ENCODE measurements around the gene TBC1D19. TPM values are rescaled to one million over a fixed set of nuclear protein-coding genes. Genes with fewer than 3 reads are reported as not detected.
"Not testable (repeated sequence)": the region's sequence is repeated elsewhere in the genome, so short reads cannot be mapped to it uniquely, and the experiment has no call there.

Gene TBC1D19, protein sequence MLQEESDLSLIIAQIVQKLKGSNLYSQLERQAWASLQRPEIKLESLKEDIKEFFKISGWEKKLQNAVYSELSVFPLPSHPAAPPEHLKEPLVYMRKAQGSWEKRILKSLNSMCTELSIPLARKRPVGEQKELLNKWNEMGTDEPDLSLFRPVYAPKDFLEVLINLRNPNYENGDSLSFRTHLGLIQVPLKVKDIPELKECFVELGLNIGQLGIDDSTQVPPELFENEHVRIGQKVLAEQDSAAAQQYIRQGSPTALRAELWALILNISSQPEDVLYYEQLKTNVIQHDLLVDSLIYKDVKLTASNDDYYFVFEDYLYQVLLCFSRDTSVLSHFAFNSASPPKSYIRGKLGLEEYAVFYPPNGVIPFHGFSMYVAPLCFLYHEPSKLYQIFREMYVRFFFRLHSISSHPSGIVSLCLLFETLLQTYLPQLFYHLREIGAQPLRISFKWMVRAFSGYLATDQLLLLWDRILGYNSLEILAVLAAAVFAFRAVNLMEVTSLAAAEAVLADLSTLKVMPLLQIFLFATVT
- 4.1 and 5.8 TPM in 2 replicates for total RNA-seq

DNA sequence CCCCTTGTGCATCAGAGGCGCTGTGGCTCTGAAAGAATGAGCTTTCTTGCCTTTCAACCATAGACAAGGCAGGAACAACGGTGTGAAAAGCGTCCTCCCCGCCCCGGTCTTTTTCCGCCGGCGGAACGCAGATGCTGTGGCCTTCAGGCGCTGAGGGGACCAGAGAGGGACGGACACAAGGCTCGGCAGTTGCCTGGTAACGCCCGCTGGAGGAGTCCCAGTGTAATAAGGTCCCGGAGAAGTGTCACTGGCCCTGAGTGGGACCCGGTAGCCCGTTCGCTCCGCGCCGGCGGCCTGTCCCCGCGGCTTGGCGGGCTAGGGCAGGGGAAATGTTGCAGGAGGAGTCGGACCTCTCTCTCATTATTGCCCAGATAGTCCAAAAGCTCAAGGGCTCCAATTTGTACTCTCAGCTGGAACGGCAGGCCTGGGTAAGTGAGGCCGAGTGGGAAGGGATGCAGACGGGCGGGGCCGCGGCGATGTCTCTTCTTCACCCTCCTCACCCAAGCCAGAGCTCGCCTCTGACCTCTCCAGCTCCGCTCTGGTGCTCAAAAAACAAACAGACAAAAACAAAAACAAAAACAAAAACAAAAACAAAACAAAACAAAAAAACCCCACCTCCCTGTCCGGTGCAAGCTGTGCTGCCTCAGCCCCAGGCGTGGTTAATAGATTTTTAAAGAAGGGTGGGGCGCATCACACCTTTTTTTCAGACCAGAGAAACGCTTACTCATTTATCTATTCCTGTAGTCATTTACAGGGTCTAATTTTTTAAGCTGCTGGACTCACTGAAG, at the start of gene TBC1D19:
TSS of gene TBC1D19 (plus strand) at position 220 of the 788 bp plus-strand sequence. CDS start at position 330, 110 bp downstream.
- intact Hi-C loops (cut with micrococcal nuclease), result loop anchor here (1.0 to 10.0 kb wide), 15 partner anchors 125 to 1424 kb away; partner anchors contain the start of genes ANAPC4, SEPSECS, SMIM20 and STIM2

DNA sequence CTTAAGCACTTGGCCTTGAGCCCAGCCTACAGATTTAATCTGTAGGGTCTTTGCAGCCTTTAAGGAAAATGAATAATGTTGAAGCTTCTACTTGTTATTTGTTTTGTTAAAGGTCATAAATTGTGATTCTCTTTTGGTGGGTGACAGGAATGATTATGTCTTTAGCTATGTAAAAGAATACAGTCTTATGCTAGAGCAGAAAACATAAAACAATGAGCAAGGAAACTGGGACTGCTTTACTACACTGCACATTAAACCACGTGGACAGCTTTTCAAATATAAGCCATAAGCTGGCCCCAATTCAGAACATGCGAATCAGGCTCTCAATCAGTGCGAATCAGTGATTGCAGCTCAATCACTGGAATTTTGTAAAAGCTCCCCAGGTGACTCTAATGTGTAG, 40.9 kb upstream of the TBC1D19 start:
- intact Hi-C loops (cut with micrococcal nuclease), result no loop called here

DNA sequence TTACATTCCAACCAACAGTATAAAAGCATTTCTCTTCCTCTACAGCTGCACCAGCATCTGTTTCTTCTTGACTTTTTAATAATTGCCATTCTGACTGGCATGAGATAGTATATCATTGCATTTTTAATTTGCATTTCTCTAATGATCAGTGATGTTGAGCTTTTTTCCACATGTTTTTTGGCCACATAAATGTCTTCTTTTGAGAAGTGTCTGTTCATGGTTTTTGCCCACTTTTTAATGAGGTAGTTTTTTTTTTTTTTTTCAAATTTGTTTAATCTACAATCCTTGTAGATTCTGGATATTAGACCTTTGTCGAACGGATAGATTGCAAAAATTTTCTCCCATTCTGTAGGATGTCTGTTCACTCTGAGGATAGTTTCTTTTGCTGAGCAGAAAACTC, 39.5 kb upstream of the TBC1D19 start:
- intact Hi-C loops (cut with micrococcal nuclease), result no loop called here

DNA sequence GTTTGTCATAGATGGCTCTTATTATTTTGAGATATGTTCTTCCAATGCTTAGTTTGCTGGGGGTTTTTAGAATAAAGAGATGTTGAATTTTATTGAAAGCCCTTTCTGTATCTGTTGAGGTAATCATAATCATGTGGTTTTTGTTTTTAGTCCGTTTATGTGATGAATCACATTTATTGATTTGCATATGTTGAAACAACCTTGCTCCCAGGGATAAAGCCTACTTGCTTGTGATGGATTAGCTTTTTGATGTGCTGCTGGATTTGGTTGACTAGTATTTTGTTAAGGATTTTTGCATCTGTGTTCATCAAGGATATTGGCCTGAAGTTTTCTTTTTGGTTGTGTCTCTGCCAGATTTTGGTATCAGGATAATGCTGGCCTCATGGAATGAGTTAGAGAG, 35.5 kb upstream of the TBC1D19 start:
- intact Hi-C loops (cut with micrococcal nuclease), result not testable (repeated sequence)

DNA sequence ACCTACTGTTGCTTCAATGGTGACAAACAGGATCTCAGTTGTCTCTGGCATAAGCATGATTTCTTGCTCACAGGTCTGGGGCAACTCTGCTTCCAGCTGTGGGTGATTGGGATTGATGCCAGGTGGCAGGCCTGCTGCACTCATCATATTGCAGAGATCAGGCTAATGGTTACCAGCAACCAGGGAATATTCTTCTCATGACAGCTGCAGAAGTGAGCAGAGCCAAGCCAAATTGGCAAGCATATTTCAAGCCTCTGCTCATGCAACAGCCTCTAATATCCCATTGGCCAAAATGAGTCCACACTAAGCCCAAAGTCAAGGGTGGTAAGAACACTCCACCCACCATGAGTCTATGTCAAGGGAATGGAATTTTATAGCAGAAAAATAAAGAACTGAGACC, 26.7 kb upstream of the TBC1D19 start:
- intact Hi-C loops (cut with micrococcal nuclease), result no loop called here

DNA sequence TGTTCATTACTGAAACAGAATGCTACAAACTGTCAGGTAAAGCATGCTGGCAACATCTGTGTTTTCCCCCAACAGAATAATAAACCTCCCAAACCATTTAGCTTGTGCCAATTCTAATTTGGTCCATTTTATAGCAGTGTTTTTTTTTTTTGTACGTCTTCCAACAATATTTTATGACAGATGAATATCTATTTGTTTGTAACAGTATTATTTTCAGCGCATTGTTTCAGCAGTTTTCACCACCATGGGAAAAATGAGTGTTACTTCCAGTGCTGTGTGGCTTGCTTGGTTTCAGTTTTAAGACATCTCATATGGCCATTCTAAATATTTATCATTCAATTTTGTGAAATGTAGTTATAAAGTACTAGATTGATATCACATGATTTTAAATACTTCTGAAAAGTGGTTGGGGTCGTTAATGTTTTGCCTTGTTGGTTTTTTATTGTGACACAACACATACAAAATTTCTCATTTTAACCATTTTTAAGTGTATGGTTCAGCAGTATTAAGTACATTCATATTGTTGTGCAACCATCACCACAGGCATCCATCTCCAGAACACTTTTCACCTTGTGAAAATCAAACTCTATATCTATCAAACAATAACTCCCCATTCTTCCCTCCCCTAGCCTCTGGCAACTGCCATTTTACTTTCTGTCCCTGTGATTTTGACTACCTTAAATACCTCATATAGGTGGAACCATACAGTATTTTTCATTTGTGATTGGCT, 25.6 kb upstream of the TBC1D19 start:
- intact Hi-C loops (cut with micrococcal nuclease), result no loop called here

DNA sequence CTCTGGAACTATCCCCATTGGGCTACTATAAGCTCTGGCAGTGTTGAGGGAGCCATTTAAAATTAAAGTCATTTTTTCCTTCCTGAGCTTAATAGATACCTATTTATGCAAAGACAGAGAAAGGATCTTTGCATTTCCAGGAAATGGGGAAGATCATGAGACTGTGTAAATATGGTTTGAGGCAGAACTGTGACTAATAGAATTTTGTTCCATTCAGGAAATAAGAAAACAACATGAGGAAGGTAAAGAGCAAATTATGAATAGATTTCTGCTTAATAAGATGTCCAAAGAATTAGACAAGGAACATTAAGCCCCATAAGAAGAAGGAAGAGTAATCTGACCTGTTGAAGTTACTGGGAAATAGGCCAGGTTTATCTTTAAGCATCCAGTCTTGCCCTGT, 17.8 kb upstream of the TBC1D19 start:
- intact Hi-C loops (cut with micrococcal nuclease), result no loop called here

DNA sequence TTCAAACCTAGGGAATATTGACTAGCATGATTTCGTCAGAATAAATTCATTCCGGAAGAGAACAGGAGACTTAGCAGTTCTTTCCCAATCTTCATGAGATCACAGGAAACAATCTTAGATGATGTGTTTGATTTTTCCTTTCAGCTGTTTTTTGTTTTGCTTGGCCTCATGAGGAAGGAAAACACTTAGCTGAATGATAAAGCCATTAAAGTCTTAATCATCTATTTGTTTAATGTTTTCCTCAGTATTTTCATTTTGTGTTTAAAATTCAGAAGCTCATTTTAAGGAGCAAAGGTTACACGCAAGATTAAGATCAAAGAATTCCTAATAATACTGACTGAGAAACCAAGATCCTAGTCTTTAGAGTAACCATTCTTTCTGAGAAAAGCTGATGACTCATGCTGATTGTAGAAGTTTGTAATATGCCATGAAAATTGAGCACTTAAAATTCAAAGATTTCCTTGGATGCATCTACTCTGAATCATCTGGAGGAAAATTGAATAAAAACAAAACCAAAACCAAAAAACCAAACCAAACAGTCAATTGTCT, 15.4 kb upstream of the TBC1D19 start:
- intact Hi-C loops (cut with micrococcal nuclease), result no loop called here

DNA sequence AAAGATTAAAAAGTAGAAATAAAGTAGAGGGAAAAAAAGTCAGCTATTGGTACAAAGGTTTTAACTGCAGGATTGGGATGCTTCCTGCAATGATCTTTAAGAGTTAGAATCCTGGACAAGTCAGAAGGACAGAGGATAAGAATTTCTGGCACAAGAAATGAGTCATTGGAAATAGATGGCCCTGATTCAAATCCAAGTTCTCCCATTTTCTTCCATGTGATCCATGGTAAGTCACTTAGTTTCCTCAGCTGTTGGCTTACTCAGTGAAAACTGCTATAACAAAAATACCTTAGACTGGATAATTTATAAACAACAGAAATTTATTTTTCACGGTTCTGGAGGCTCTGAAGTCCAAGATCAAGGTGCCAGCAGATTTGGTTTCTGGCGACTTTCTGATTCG, 13.3 kb upstream of the TBC1D19 start:
- intact Hi-C loops (cut with micrococcal nuclease), result no loop called here

DNA sequence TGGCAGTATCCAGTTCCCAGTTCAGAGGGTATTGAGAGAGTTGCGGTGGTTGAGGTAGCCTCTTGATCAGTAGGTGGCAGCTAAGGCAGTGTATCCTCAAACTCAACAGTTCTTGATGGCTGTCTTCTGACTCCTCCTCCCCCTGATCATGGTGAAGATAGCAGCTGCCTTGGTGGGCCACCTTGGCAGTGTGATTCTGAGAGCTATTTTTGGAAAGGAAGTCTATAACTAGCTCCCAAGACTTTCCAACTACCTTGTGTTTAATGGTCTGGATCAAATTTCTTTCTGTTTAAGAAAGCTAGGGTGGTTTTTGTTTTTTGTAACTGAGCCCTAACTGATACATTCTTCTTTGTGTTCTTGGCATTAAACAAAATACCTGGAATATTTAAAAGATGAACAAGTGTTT, 10.5 kb upstream of the TBC1D19 start:
- intact Hi-C loops (cut with micrococcal nuclease), result no loop called here

DNA sequence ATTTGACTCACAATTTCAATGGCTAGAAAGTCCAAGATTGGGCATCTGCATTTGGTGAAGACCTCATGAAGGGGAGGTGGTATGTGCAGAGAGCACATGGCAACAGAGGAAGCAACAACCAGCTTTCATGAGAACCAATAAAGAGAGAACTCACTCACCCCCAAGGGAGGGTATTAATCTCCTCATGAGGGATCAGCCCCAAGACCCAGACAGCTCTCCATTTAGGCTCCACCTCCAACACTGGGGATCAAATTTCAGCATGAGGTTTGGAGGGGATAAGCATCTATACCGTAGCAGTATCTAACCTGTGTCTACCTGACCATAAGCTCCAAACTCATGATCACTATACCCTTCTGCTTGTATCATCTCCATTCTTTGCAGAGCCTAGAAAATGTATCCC, 9.3 kb upstream of the TBC1D19 start:
- intact Hi-C loops (cut with micrococcal nuclease), result no loop called here

DNA sequence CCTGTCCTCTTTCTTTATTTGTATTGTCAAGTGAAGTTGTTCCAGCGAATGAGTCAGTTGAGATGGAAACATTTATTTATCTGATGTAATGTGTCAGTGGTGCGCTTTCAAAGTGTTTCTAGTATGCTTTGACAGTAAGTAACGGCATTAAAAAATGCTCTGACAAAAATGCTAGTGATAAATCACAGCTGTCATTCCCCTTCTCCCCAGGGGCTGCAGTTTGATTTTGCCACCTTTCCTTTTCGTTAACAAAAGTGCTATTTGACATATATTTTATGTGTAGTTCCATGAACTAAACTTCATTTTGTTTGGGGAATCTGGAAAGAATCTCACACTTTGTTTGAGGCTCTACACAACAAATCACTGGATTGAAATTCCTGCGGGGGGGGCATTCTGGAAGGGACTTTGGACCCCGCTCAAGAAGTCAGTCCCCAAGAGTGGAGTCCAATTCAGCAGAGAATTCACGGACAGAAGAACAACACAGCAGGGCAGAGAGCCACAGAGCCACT, 7.6 kb upstream of the TBC1D19 start:
- intact Hi-C loops (cut with micrococcal nuclease), result no loop called here

DNA sequence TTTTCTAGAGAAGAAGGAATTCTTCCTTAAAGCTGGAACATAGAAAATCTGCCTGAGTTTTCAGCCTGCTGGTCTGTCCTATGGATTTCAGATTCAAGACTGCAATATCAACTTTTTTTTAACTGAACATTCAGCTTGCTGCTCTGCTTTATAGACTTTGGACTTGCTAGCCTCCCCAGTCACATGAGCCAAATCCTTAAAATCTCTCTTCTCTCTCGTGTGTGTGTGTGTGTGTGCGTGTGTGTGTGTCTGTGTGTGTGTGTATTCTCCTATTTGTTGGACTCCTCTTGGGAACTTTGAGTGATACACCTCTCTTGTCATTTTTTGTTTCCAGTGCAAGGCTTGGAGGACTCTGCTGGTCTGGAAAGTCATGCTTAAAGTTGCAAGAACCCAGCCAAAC, 6.8 kb upstream of the TBC1D19 start:
- intact Hi-C loops (cut with micrococcal nuclease), result no loop called here

DNA sequence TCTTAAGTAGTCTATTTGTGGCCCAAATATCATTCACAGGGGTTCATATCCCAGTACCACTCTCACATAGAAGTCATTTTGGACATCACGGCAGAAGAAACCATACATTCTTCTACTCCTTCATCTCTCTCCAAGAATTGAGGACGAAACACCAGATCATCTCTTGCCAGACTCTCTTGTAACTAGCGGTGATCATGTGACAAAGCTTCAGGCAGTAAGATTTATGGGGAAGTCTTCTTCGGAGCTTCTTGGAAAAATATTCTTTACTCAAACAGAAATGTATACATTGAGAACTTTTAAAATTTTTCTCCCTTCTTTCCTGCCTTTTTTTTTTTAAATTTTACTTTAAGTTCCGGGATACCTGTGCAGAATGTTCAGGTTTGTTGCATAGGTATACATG, 4.7 kb upstream of the TBC1D19 start:
- intact Hi-C loops (cut with micrococcal nuclease), result no loop called here

DNA sequence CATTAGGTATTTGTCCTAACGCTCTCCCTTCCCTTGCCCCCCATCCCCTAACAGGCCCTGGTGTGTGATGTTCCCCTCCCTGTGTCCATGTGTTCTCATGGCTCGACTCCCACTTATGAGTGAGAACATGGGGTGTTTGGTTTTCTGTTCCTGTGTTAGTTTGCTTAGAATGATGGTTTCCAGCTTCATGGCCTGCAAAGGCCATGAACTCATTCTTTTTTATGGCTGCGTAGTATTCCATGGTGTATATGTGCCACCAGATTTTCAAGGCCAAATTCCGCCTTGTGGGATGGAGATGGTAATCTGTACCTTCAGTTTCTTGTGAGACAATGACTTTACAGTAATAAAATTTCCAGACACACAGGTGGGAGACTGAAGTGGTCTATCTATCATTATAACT, 2.5 kb upstream of the TBC1D19 start:
- intact Hi-C loops (cut with micrococcal nuclease), result loop anchor here (5.0 to 10.0 kb wide), 5 partner anchors 209 to 1267 kb away; partner anchors contain the start of gene ZCCHC4

DNA sequence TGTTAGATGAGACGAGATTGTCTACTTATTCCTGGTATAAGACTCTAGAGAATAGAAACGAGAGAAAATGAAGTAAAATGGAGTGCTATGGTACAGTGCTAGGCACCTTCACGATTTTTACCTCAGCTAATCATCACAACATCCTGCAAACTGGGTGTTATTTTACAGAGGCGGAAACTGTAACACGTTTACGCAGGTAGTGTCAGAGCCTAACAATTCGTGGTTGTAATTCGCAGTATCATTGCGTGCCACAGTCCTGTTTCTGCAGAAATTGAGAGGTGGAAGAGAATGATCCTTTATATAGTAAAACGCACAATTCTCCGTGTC, 383 bp upstream of the TBC1D19 start:
- intact Hi-C loops (cut with micrococcal nuclease), result loop anchor here (1.0 to 10.0 kb wide), 10 partner anchors 124 to 1269 kb away; partner anchors contain the start of genes ANAPC4, SMIM20 and ZCCHC4

DNA sequence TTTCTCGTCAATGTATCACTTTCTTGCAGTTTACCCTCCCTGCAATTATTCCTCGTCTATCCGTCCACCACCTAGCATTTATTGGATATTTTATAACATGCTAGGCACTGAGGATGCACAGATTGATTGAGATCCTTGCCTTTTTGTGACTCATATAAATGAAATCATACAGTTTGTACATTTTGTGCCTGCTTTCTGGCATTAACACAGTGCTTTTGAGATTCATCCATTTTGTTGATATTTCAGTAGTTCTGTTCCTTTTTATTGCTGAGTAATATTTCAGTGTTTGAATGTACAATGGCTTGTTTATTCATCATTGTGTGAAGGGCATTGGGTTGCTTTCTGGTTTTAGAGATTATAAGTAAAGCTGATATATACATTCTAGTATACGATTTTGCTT, 841 bp downstream of the TBC1D19 start:
- intact Hi-C loops (cut with micrococcal nuclease), result loop anchor here (1.0 to 10.0 kb wide), 10 partner anchors 162 to 1424 kb away; partner anchors contain the start of genes SEPSECS, STIM2 and ZCCHC4

DNA sequence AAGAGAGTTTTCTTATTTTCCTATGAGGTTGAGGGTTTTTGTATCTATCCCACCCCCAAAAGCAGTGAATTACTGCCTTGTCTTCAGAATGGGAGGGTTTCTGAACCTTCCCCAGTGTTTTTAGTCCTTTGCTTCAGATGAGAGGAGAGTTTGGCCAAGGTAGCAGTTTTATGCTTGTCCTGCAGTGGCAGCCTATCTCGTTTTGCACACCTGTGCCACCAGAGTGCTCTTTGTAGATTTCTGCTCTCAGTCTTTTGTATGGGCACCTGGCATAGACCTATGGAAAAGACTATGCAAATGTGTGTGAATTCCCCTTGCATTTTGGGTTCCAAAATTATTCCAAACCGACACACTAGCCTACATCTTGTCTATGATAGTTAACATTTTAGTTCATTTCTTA, 5.8 kb downstream of the TBC1D19 start:
- intact Hi-C loops (cut with micrococcal nuclease), result loop anchor here (10.0 kb wide), 2 partner anchors 385 to 1275 kb away; partner anchors contain the start of gene ZCCHC4

DNA sequence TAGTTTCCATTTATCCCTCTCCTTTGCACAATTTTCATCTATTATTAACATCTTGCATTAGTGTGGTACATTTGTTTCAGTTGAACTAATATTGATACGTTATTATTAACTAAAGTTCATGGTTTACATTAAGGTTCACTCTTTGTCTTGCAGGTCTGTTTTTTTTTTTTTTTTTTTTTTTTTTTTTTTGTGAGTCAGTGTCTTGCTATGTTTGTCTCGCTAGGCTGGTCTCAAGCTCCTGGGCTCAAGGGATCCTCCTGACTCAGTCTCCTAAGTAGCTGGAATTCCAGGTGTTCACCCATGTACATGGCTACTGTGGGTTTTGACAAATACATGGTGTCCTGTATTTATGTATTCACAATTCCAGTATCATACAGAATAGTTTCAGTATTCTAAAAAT, 6.8 kb downstream of the TBC1D19 start:
- intact Hi-C loops (cut with micrococcal nuclease), result no loop called here

DNA sequence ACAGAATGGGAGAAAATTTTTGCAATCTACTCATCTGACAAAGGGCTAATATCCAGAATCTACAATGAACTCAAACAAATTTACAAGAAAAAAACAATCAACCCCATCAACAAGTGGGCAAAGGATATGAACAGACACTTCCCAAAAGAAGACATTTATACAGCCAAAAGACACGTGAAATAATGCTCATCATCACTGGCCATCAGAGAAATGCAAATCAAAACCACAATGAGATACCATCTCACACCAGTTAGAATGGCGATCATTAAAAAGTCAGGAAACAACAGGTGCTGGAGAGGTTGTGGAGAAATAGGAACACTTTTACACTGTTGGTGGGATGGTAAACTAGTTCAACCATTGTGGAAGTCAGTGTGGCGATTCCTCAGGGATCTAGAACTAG, 9.7 kb downstream of the TBC1D19 start:
- intact Hi-C loops (cut with micrococcal nuclease), result not testable (repeated sequence)

DNA sequence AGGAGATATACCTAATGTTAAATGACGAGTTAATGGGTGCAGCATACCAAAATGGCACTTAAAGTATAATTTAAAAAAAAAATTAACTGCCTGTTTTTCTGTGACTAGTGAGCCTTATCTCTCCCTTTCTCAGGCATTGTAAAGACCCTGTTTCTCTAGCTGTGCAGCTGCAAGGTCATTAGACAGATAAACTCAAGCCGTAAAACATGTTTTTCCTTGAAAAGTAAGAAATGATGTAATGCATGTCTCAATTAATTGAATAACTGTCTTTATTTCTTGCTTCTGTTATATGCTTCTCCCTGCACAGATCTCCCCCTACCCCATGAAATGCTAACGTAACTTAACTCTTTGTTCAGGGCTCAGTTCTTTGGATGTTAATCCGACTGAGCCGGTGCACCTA, 10.5 kb downstream of the TBC1D19 start:
- intact Hi-C loops (cut with micrococcal nuclease), result no loop called here

Measured in T-helper 1 cell treated with Interleukin-12 subunit alpha and Interleukin-12 subunit beta and Interleukin-4 antibody, amounts not matched to agents 30 ng/mL and 1 ng/mL, for 36 hours (primary cell).